OCI-LY1 (cell line): ENCODE results near the gene COA1.

Experiments
- H2AFZ ChIP-seq: fragments of 200-600 bp; sonication (generic), shearing (Covaris generic); 2 replicates; pipeline ENCODE4 v1.6.0; 2014; ENCODE audit warnings: antibody characterized with exemption, mild to moderate bottlenecking, low read length
- H3F3A ChIP-seq: fragments of 200-600 bp; sonication (generic), shearing (Covaris generic); 2 replicates; pipeline ENCODE4 v1.6.0; 2014; ENCODE audit warnings: mild to moderate bottlenecking, antibody characterized with exemption, low read length, moderate library complexity; ENCODE audit not compliant: insufficient read depth
- H3K27ac ChIP-seq: fragments of 200-600 bp; sonication (generic); 2 replicates; pipeline ENCODE4 v1.5.1; 2014; ENCODE audit warnings: low read length, mixed run types, mild to moderate bottlenecking, low read depth; ENCODE audit not compliant: poor library complexity, severe bottlenecking
- H3K27me3 ChIP-seq: fragments of 200-600 bp; sonication (generic); 2 replicates; pipeline ENCODE4 v1.6.0; 2014; ENCODE audit warnings: antibody characterized with exemption, mild to moderate bottlenecking, low read length, moderate library complexity; ENCODE audit not compliant: insufficient read depth
- H3K36me3 ChIP-seq: fragments of 200-600 bp; sonication (generic); 2 replicates; pipeline ENCODE4 v1.6.1; 2014; ENCODE audit warnings: mild to moderate bottlenecking, antibody characterized with exemption, low read length, moderate library complexity, mixed read lengths; ENCODE audit not compliant: insufficient read depth
- H3K4me1 ChIP-seq: fragments of 200-600 bp; sonication (generic); 2 replicates; pipeline ENCODE4 v1.5.1; 2014; ENCODE audit warnings: mild to moderate bottlenecking, low read length, moderate library complexity; ENCODE audit not compliant: insufficient read depth, severe bottlenecking
- H3K4me2 ChIP-seq: fragments of 200-600 bp; sonication (generic), shearing (Covaris generic); 2 replicates; pipeline ENCODE4 v1.6.1; 2014; ENCODE audit warnings: low read length
- H3K4me3 ChIP-seq: fragments of 200-600 bp; sonication (generic); 2 replicates; pipeline ENCODE4 v1.5.1; 2014; ENCODE audit warnings: low read length, low read depth, mild to moderate bottlenecking, mixed read lengths; ENCODE audit not compliant: poor library complexity, severe bottlenecking
- H3K79me2 ChIP-seq: fragments of 200-600 bp; shearing (Covaris generic); 2 replicates; pipeline ENCODE4 v1.6.1; 2016; ENCODE audit warnings: mixed run types, low read length, mixed read lengths; ENCODE audit not compliant: insufficient read depth
- H3K9ac ChIP-seq: fragments of 200-600 bp; sonication (generic), shearing (Covaris generic); 2 replicates; pipeline ENCODE4 v1.6.1; 2014; ENCODE audit warnings: mild to moderate bottlenecking, low read length, mixed read lengths
- H3K9me2 ChIP-seq: fragments of 200-600 bp; sonication (generic), shearing (Covaris generic); 2 replicates; pipeline ENCODE4 v1.6.1; 2014; ENCODE audit warnings: low read depth, mild to moderate bottlenecking, low read length, mixed read lengths
- H3K9me3 ChIP-seq: fragments of 200-600 bp; shearing (Covaris generic); 2 replicates; pipeline ENCODE4 v1.6.1; 2014; ENCODE audit warnings: low read length, mixed read lengths
- H4K20me1 ChIP-seq: fragments of 200-600 bp; sonication (generic), shearing (Covaris generic); 2 replicates; pipeline ENCODE4 v1.6.0; 2016; ENCODE audit warnings: mild to moderate bottlenecking, low read length; ENCODE audit not compliant: insufficient read depth
- EZH2 ChIP-seq: fragments of 200-600 bp; sonication (generic), shearing (Covaris generic); IDR thresholded peaks from 2 replicates; pipeline ENCODE4 v1.8.0; 2017; ENCODE audit warnings: borderline replicate concordance, mixed run types, mild to moderate bottlenecking, antibody characterized with exemption, low read length, moderate library complexity, mixed read lengths
- TF ChIP-seq, protein P1 (sequence below): fragments of 200-600 bp; sonication (generic), shearing (Covaris generic); IDR thresholded peaks from 2 replicates; pipeline ENCODE4 v1.5.1; 2017; ENCODE audit warnings: mild to moderate bottlenecking, antibody characterized with exemption, low read length, moderate library complexity, mixed read lengths

The COA1 gene

DNA sequence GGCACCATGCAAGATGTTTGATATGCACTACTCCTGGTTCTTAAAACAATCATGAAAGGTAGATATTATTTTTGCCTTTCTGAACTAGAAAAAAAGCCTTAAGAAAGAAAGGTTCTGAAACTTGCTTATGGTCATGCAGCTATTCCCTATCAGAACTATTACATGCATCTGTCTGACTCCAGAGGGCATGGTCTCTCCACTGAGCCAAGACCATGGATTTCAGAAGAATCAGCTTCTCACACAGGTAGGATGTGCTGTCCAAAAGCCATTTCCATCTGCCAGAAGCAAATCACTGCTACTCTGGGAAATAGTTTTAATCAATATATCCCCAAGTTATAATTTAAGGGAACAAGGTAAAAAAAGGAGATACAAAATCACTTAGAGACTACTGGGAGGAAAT is 77.0 kb downstream of the COA1 start:
- H3K9me3 ChIP-seq, result no peaks in the 10 kb centered on the region
- H3F3A ChIP-seq, result peaks cover 32% of the 10 kb centered on the region
- no peak overlapping the region for H3K4me3 ChIP-seq
- peak overlapping the region; percentile 41; the same call in 1 of the 2 replicates for H3K9ac ChIP-seq
- peaks cover 15% of the 10 kb centered on the region for H3K36me3 ChIP-seq
- no peak overlapping the region for H2AFZ ChIP-seq
- peak overlapping the region; percentile 81; the same call in 1 of the 2 replicates for H3K4me2 ChIP-seq
- TF ChIP-seq, protein P1, sequence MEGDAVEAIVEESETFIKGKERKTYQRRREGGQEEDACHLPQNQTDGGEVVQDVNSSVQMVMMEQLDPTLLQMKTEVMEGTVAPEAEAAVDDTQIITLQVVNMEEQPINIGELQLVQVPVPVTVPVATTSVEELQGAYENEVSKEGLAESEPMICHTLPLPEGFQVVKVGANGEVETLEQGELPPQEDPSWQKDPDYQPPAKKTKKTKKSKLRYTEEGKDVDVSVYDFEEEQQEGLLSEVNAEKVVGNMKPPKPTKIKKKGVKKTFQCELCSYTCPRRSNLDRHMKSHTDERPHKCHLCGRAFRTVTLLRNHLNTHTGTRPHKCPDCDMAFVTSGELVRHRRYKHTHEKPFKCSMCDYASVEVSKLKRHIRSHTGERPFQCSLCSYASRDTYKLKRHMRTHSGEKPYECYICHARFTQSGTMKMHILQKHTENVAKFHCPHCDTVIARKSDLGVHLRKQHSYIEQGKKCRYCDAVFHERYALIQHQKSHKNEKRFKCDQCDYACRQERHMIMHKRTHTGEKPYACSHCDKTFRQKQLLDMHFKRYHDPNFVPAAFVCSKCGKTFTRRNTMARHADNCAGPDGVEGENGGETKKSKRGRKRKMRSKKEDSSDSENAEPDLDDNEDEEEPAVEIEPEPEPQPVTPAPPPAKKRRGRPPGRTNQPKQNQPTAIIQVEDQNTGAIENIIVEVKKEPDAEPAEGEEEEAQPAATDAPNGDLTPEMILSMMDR, result peak; percentile 20; the same call in 1 of the 2 replicates
- TF ChIP-seq EZH2, result no peak
- peaks cover 21% of the 10 kb centered on the region; the same call in 1 of the 2 replicates for H3K79me2 ChIP-seq
- peaks cover 75% of the 10 kb centered on the region for H3K4me1 ChIP-seq
- H4K20me1 ChIP-seq, result no peaks in the 10 kb centered on the region
- no peaks in the 10 kb centered on the region for H3K27me3 ChIP-seq
- peak overlapping the region; percentile 98 for H3K27ac ChIP-seq
- no peaks in the 10 kb centered on the region for H3K9me2 ChIP-seq

DNA sequence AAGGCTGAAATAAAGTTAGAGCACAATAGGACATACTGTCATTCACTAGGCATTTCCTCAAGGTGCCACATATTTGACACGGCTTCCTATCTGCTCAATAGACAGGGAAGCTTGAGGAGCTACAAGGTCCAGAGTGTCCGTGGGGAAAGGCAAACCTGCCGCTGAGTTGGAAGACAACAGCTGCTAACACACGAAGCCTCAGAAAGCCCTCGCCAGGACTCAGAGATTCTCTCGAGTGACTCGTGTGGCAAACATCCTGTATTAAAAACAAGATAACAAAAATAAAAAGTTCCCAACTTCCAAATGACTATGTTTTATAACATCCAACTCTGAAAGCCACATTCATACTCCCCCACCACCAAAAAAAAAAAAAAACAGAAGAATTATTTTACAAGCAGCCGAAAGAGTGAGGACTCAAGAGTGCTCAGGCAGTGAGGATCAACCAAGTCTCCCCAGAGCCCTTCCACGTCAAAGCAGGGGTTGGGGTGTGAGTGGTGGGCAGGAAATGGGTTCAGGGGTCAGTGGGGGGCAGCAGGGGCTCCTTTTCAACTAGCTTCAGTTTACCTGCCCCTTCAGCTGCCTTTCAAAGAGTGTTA is 78.8 kb downstream of the COA1 start:
- no peaks in the 10 kb centered on the region for H3K27me3 ChIP-seq
- H3K4me1 ChIP-seq, result peaks cover 93% of the 10 kb centered on the region
- H3K36me3 ChIP-seq, result peaks cover 24% of the 10 kb centered on the region
- peaks cover 32% of the 10 kb centered on the region for H3F3A ChIP-seq
- H3K4me2 ChIP-seq, result peak overlapping the region; percentile 81
- H3K9ac ChIP-seq, result peak overlapping the region; percentile 75
- no peaks in the 10 kb centered on the region for H3K9me3 ChIP-seq
- peak overlapping the region; percentile 59 for H3K4me3 ChIP-seq
- no peaks in the 10 kb centered on the region for H4K20me1 ChIP-seq
- no peak for TF ChIP-seq EZH2
- TF ChIP-seq, protein P1, result no peak; the same call in 1 of the 2 replicates
- H3K9me2 ChIP-seq, result no peaks in the 10 kb centered on the region
- H3K79me2 ChIP-seq, result peaks cover 13% of the 10 kb centered on the region; the same call in 1 of the 2 replicates
- peak overlapping the region; percentile 98 for H3K27ac ChIP-seq
- H2AFZ ChIP-seq, result no peak overlapping the region

DNA sequence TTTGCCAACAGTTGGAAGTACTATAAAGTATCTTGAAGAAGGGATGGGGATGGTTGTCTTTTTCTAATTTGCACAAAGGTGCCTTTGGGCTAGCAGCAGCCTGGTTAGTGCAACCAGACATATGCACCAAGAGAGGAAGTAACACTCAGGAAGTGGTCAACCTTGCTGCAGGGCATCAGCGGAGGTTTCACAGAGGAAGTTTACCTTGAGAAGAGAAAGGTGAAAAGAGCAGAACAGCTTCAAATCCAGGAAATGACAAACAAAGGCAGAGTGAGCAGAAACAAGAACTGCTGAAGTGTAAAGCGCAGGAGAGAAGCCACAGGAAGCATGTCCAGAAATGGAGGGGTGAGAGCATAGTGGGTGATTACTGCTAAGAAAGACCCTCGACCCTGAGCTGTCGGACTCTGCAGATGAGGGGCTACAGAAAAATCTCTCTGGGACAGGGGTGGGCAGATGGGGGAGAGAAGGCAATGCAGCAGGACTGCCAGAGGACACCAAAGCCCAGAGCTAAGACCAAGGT is 79.5 kb downstream of the COA1 start:
- Histone ChIP-seq H3K36me3 (peaks cover 28% of the 10 kb centered on the region), H3K4me2 (peak overlapping the region; percentile 81), H3K27me3 (no peaks in the 10 kb centered on the region), H2AFZ (no peak overlapping the region), H3K79me2 (peaks cover 10% of the 10 kb centered on the region; the same call in 1 of the 2 replicates), H3K9me2 (no peaks in the 10 kb centered on the region), H3K27ac (peak overlapping the region; percentile 98), H3K4me1 (peaks cover 99% of the 10 kb centered on the region), H3K4me3 (peak overlapping the region; percentile 59), H3K9me3 (no peaks in the 10 kb centered on the region), H3F3A (peaks cover 32% of the 10 kb centered on the region), H3K9ac (peak overlapping the region; percentile 75), H4K20me1 (no peaks in the 10 kb centered on the region)
- no peak for TF ChIP-seq EZH2
- TF ChIP-seq, protein P1, result no peak
